ENCODE results near the gene MYBPH.
A peak's percentile ranks its signal among the peaks of the same experiment; 100 is the strongest.

MYBPH gene

GRCh38 chr1:203175237-203175826 is at the start of gene MYBPH:
Gene MYBPH, minus strand, starts transcription at chr1:203175826. Its CDS starts 71 bp downstream, at chr1:203175755.
- DNase-seq, result peak; percentile 50

- no peak for DNase-seq
These were observed 49.4 kb upstream of the MYBPH start for GRCh38 chr1:203225071-203225470.

GRCh38 chr1:203223012-203223775 is 47.6 kb upstream of the MYBPH start:
- DNase-seq, result no peak

- DNase-seq, result no peak
These were observed 44.3 kb upstream of the MYBPH start for GRCh38 chr1:203219934-203220333.

- no peak for DNase-seq
These were observed 43.5 kb upstream of the MYBPH start for GRCh38 chr1:203219171-203219570.

GRCh38 chr1:203217668-203218067 is 42.0 kb upstream of the MYBPH start:
- DNase-seq, result no peak

- peak; percentile 64 for DNase-seq
These were observed 41.6 kb upstream of the MYBPH start for GRCh38 chr1:203217139-203217655.

GRCh38 chr1:203216274-203217138 is 40.9 kb upstream of the MYBPH start:
- peak; percentile 82 for DNase-seq

- peak; percentile 37 for DNase-seq
These were observed 39.9 kb upstream of the MYBPH start for GRCh38 chr1:203215573-203215972.

- no peak for DNase-seq
These were observed 39.2 kb upstream of the MYBPH start for GRCh38 chr1:203214871-203215270.

GRCh38 chr1:203213126-203213525 is 37.5 kb upstream of the MYBPH start:
- DNase-seq, result no peak

- no peak for DNase-seq
These were observed 36.2 kb upstream of the MYBPH start for GRCh38 chr1:203211812-203212211.

- no peak for DNase-seq
These were observed 35.4 kb upstream of the MYBPH start for GRCh38 chr1:203210988-203211387.

- no peak for DNase-seq
These were observed 34.7 kb upstream of the MYBPH start for GRCh38 chr1:203210350-203210749.

GRCh38 chr1:203208181-203208580 is 32.6 kb upstream of the MYBPH start:
- no peak for DNase-seq

GRCh38 chr1:203207751-203208150 is 32.1 kb upstream of the MYBPH start:
- no peak for DNase-seq

- no peak for DNase-seq
These were observed 30.6 kb upstream of the MYBPH start for GRCh38 chr1:203206129-203206687.

- no peak for DNase-seq
These were observed 29.1 kb upstream of the MYBPH start for GRCh38 chr1:203204756-203205155.

- DNase-seq, result no peak
These were observed 27.0 kb upstream of the MYBPH start for GRCh38 chr1:203202431-203203245.

GRCh38 chr1:203201516-203202205 is 26.0 kb upstream of the MYBPH start:
- DNase-seq, result no peak

- no peak for DNase-seq
These were observed 25.3 kb upstream of the MYBPH start for GRCh38 chr1:203200916-203201315.
